Mesenchymal stem cell (in vitro differentiated cells and primary cell): Measurements from ENCODE around the gene UBL3.

ENCODE experiments used
- DNase-seq: peaks from one replicate; pipeline ENCODE4 v3.0.0-alpha.2; 2013
- H2AFZ ChIP-seq: one replicate; pipeline ENCODE4 v1.6.1; 2013; ENCODE audit warnings: low read depth, mild to moderate bottlenecking, control low read depth, inconsistent platforms, low read length, moderate library complexity
- H2AK5ac ChIP-seq: 2 replicates; pipeline ENCODE4 v1.6.1; 2013; ENCODE audit warnings: low read length, moderate library complexity, mild to moderate bottlenecking, inconsistent platforms; ENCODE audit not compliant: severe bottlenecking
- H2BK120ac ChIP-seq: one replicate; pipeline ENCODE4 v1.6.1; 2013; ENCODE audit warnings: low read depth, mild to moderate bottlenecking, inconsistent platforms, low read length, moderate library complexity
- H2BK12ac ChIP-seq, 2 experiments: one replicate each; pipeline ENCODE4 v1.6.1; 2013; ENCODE audit warnings: inconsistent platforms in 2 of 2, low read length in 2 of 2, mild to moderate bottlenecking in 2 of 2, moderate library complexity in 2 of 2, control low read depth in 1 of 2
- H2BK15ac ChIP-seq: one replicate; pipeline ENCODE4 v1.6.1; 2013; ENCODE audit warnings: mild to moderate bottlenecking, low read depth, inconsistent platforms; ENCODE audit not compliant: poor library complexity, severe bottlenecking
- H2BK5ac ChIP-seq: 2 replicates; pipeline ENCODE4 v1.6.1; 2013; ENCODE audit warnings: low read depth, mild to moderate bottlenecking, low read length, control low read depth, inconsistent platforms; ENCODE audit not compliant: poor library complexity, severe bottlenecking
- H3K14ac ChIP-seq, 2 experiments: one replicate each; pipeline ENCODE4 v1.6.1; 2013; ENCODE audit warnings: inconsistent platforms in 2 of 2, low read length in 2 of 2, control low read depth in 1 of 2, mild to moderate bottlenecking in 1 of 2, moderate library complexity in 1 of 2
- H3K18ac ChIP-seq, 2 experiments: one replicate each; pipeline ENCODE4 v1.6.1; 2013; ENCODE audit warnings: inconsistent platforms in 2 of 2, low read length in 2 of 2, control low read depth in 1 of 2, low read depth in 1 of 2, mild to moderate bottlenecking in 1 of 2
- H3K23ac ChIP-seq, 2 experiments: one replicate each; pipeline ENCODE4 v1.6.1; 2013; ENCODE audit warnings: inconsistent platforms in 2 of 2, low read length in 2 of 2, mild to moderate bottlenecking in 2 of 2, moderate library complexity in 2 of 2, control low read depth in 1 of 2
- H3K27ac ChIP-seq: 2 replicates; pipeline ENCODE4 v1.5.1; 2013; ENCODE audit warnings: mild to moderate bottlenecking, moderate library complexity, low read length, control low read depth, inconsistent platforms; ENCODE audit not compliant: poor library complexity, severe bottlenecking
- H3K27me3 ChIP-seq, 2 experiments: 2 replicates each; pipeline versions ENCODE4 v1.6.1 to v1.7.0; 2013; ENCODE audit warnings: low read length in 2 of 2, mild to moderate bottlenecking in 2 of 2, moderate library complexity in 2 of 2, control low read depth in 1 of 2, inconsistent platforms in 1 of 2; ENCODE audit not compliant: control insufficient read depth in 1 of 2, insufficient read depth in 1 of 2
- H3K36me3 ChIP-seq, 2 experiments: 2 replicates each; pipeline versions ENCODE4 v1.6.1 to v1.7.0; 2013; ENCODE audit warnings: low read length in 2 of 2, control low read depth in 1 of 2, inconsistent platforms in 1 of 2, low read depth in 1 of 2, mild to moderate bottlenecking in 1 of 2; ENCODE audit not compliant: insufficient read depth in 2 of 2, control insufficient read depth in 1 of 2
- H3K4ac ChIP-seq, 2 experiments: one replicate each; pipeline ENCODE4 v1.6.1; 2013; ENCODE audit warnings: inconsistent platforms in 2 of 2, low read length in 2 of 2, mild to moderate bottlenecking in 2 of 2, moderate library complexity in 2 of 2, control low read depth in 1 of 2, low read depth in 1 of 2
- H3K4me1 ChIP-seq: 2 replicates; pipeline ENCODE4 v1.6.1; 2013; ENCODE audit warnings: low read depth, low read length, control low read depth; ENCODE audit not compliant: control insufficient read depth, insufficient read depth
- H3K4me2 ChIP-seq: 2 replicates; pipeline ENCODE4 v1.6.1; 2013; ENCODE audit warnings: low read length, mild to moderate bottlenecking, inconsistent platforms; ENCODE audit not compliant: poor library complexity, severe bottlenecking
- H3K4me3 ChIP-seq, 2 experiments: 2 replicates each; pipeline versions ENCODE4 v1.5.1 to v1.7.0; 2013; ENCODE audit warnings: low read length in 2 of 2, mild to moderate bottlenecking in 2 of 2, control low read depth in 1 of 2, low read depth in 1 of 2; ENCODE audit not compliant: insufficient read depth in 1 of 2
- H3K79me1 ChIP-seq: replicated peaks from 2 replicates; pipeline ENCODE4 v1.6.1; 2013; ENCODE audit warnings: mild to moderate bottlenecking, control low read depth, low read length, inconsistent platforms; ENCODE audit not compliant: poor library complexity, severe bottlenecking
- H3K9ac ChIP-seq: 2 replicates; pipeline ENCODE4 v1.7.0; 2013; ENCODE audit warnings: mild to moderate bottlenecking, low read length, moderate library complexity
- H3K9me3 ChIP-seq: 2 replicates; pipeline ENCODE4 v1.7.0; 2013; ENCODE audit warnings: mild to moderate bottlenecking, low read length; ENCODE audit not compliant: control insufficient read depth
- H4K8ac ChIP-seq: one replicate; pipeline ENCODE4 v1.6.1; 2013; ENCODE audit warnings: inconsistent platforms, mild to moderate bottlenecking, low read length, moderate library complexity
- H4K91ac ChIP-seq: one replicate; pipeline ENCODE4 v1.6.1; 2013; ENCODE audit warnings: mild to moderate bottlenecking, low read length, inconsistent platforms
- WGBS: methylation state at CpG from one replicate; pipeline ENCODE4 v1.1.7; 2013; ENCODE audit warnings: mixed read lengths; 5-methylcytosine and 5-hydroxymethylcytosine counted together

The UBL3 gene

GRCh38 chr13:29832761-29833298, 17.6 kb downstream of the UBL3 start:
- H3K27me3 ChIP-seq = no peaks in the 10 kb centered on the region
- H2BK15ac ChIP-seq = no peak overlapping the region
- no peak overlapping the region for H3K18ac ChIP-seq
- no peaks in the 10 kb centered on the region for H3K9me3 ChIP-seq
- H3K4me2 ChIP-seq = no peak overlapping the region
- H4K91ac ChIP-seq = no peak overlapping the region
- H2BK120ac ChIP-seq = no peak overlapping the region
- H4K8ac ChIP-seq = no peak overlapping the region
- no peak overlapping the region for H3K9ac ChIP-seq
- DNase-seq = no peak
- H3K36me3 ChIP-seq = peaks cover 0 to 8% of the 10 kb centered on the region in 2 experiments
- no peaks in the 10 kb centered on the region for H3K4me1 ChIP-seq
- H3K4ac ChIP-seq = no peak overlapping the region
- no peak overlapping the region for H2BK12ac ChIP-seq
- H2BK5ac ChIP-seq = no peak overlapping the region
- no peak overlapping the region for H3K27ac ChIP-seq
- no peak overlapping the region for H3K14ac ChIP-seq
- peaks cover 19% of the 10 kb centered on the region for H3K79me1 ChIP-seq
- H3K4me3 ChIP-seq = no peak overlapping the region
- no peak overlapping the region for H2AFZ ChIP-seq
- 98% methylated on average over 6 of the region's 6 CpGs for WGBS
- H3K23ac ChIP-seq = no peak overlapping the region
- H2AK5ac ChIP-seq = no peak overlapping the region

GRCh38 chr13:29830000-29830399, 20.4 kb downstream of the UBL3 start:
- Histone ChIP-seq H3K4me2 (no peak overlapping the region), H3K36me3 (peaks cover 0 to 5% of the 10 kb centered on the region in 2 experiments), H2AK5ac (no peak overlapping the region), H3K4me1 (no peaks in the 10 kb centered on the region), H2BK5ac (no peak overlapping the region), H3K27me3 (no peaks in the 10 kb centered on the region), H2BK15ac (no peak overlapping the region), H3K14ac (no peak overlapping the region), H4K91ac (no peak overlapping the region), H2AFZ (no peak overlapping the region), H4K8ac (no peak overlapping the region), H3K9ac (no peak overlapping the region), H3K23ac (no peak overlapping the region), H3K4ac (no peak overlapping the region), H2BK12ac (no peak overlapping the region), H3K4me3 (no peak overlapping the region), H3K18ac (no peak overlapping the region), H2BK120ac (no peak overlapping the region), H3K27ac (no peak overlapping the region), H3K9me3 (no peaks in the 10 kb centered on the region), H3K79me1 (peaks cover 12% of the 10 kb centered on the region)
- no peak for DNase-seq

DNA sequence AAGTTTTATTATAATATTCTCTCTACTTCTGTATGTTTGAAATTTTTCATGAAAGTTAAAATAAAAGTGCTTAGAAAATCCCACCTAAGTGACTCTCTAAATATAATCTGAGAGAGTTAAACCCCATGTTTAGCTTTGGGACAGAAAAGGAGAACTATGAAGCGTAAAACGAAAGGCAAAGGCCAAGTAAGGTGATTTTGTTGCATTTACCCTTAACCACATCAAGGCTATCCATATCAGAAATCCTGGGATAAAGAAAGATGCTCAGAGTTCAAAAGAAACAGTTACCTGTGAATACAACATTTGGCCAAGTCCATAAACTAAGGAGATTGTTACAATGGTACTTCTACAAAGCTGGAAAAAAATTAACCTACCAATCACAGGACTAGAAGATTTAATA, 31.3 kb downstream of the UBL3 start:
- Histone ChIP-seq H3K18ac (no peak overlapping the region), H3K9ac (no peak overlapping the region), H3K4me2 (no peak overlapping the region), H2AK5ac (no peak overlapping the region), H3K27me3 (no peaks in the 10 kb centered on the region), H3K4me1 (no peaks in the 10 kb centered on the region), H4K8ac (no peak overlapping the region), H3K27ac (no peak overlapping the region), H4K91ac (no peak overlapping the region), H3K4me3 (no peak overlapping the region), H2BK12ac (no peak overlapping the region), H3K36me3 (no peaks in the 10 kb centered on the region), H2AFZ (no peak overlapping the region), H3K4ac (no peak overlapping the region), H2BK15ac (no peak overlapping the region), H2BK120ac (no peak overlapping the region), H3K79me1 (peaks cover 8% of the 10 kb centered on the region), H3K14ac (no peak overlapping the region), H3K23ac (no peak overlapping the region), H3K9me3 (no peaks in the 10 kb centered on the region), H2BK5ac (no peak overlapping the region)
- no CpG with 5 or more reads among the region's 2 CpGs for WGBS
- DNase-seq = no peak

DNA sequence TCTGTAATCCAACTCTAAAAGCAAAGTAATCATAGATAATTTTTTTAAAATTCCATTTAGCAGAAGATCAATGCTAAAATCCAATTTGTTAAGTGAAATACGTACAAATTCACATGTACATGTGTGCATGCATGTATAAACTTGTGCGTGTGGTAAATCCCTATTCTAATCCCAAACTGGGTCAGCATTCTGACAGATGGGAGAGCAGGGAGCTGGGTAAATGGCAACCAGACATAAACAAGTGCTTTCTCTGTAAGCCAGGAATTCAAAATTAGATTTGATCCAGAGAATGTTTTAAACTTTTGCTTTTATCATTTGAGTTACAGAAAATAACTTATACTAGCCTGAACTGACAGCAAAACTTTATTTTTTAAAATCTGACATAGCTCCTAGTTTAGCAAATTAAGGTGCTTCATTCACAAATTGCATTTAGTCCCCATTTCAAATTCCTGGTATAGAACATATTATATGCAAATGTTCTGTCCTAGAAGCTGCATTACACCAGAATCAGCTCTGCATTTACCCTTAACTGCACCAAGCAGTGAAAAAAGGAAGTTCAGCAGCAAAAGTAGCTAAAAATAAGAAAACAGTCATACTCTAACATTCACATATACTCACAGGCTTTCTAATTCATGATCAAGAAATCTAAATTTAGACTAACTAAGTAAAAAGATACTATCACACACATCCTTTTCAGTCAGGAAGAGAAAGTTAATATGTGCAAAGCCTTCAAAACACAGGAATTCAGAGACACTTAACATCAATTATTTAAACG, 32.6 kb downstream of the UBL3 start:
- Histone ChIP-seq H3K4me3 (no peak overlapping the region), H4K91ac (no peak overlapping the region), H3K27ac (no peak overlapping the region), H2AFZ (no peak overlapping the region), H2BK5ac (no peak overlapping the region), H3K18ac (no peak overlapping the region), H3K23ac (no peak overlapping the region), H3K79me1 (peaks cover 8% of the 10 kb centered on the region), H3K9ac (peak overlapping the region; percentile 37), H3K36me3 (no peaks in the 10 kb centered on the region), H4K8ac (no peak overlapping the region), H3K27me3 (no peaks in the 10 kb centered on the region), H3K4me1 (no peaks in the 10 kb centered on the region), H2BK120ac (no peak overlapping the region), H3K4me2 (no peak overlapping the region), H3K4ac (no peak overlapping the region), H2BK15ac (no peak overlapping the region), H3K9me3 (no peaks in the 10 kb centered on the region), H2AK5ac (no peak overlapping the region), H2BK12ac (no peak overlapping the region), H3K14ac (no peak overlapping the region)
- peak; percentile 23 for DNase-seq
- no CpG with 5 or more reads among the region's 3 CpGs for WGBS
